CD14-positive monocyte (primary cell): ENCODE results near the gene ENO1. TPM values are rescaled to one million over a fixed set of nuclear protein-coding genes. Genes with fewer than 3 reads are reported as not detected.
A peak's percentile ranks its signal among the peaks of the same experiment; 100 is the strongest.

Source experiments
- DNase-seq, 3 donors: peaks; one replicate each; pipeline ENCODE4 v3.0.0-alpha.2; 2011 to 2022
- H2AFZ ChIP-seq: 2 replicates; pipeline ENCODE4 v1.6.0; 2012; ENCODE audit warnings: mild to moderate bottlenecking, low read depth, low read length, inconsistent platforms; ENCODE audit not compliant: insufficient read depth, poor library complexity, severe bottlenecking
- H3K27ac ChIP-seq, 2 donors: 1 replicate in 1 of 2; 2 replicates in 1 of 2; pipeline ENCODE4 v1.5.1; 2012 to 2013; ENCODE audit warnings: low read length in 2 of 2, control low read depth in 1 of 2, inconsistent platforms in 1 of 2, low read depth in 1 of 2, mild to moderate bottlenecking in 1 of 2
- H3K27me3 ChIP-seq, 2 donors: one replicate each; pipeline versions ENCODE4 v1.6.0 to v1.6.1; 2011 to 2013; ENCODE audit warnings: low read length in 2 of 2; ENCODE audit not compliant: control insufficient read depth in 2 of 2, insufficient read depth in 2 of 2
- H3K36me3 ChIP-seq, 2 donors: replicated peaks in 1 of 2; 1 replicate in 1 of 2; 2 replicates in 1 of 2; pipeline versions ENCODE4 v1.5.1 to v1.6.1; 2012 to 2013; ENCODE audit warnings: low read length in 2 of 2, control low read depth in 1 of 2, inconsistent platforms in 1 of 2, mild to moderate bottlenecking in 1 of 2; ENCODE audit not compliant: insufficient read depth in 2 of 2, control insufficient read depth in 1 of 2
- H3K4me1 ChIP-seq, 2 donors: 1 replicate in 1 of 2; 2 replicates in 1 of 2; pipeline versions ENCODE4 v1.5.1 to v1.6.1; 2012 to 2013; ENCODE audit warnings: low read length in 2 of 2, control low read depth in 1 of 2, inconsistent platforms in 1 of 2, mild to moderate bottlenecking in 1 of 2, moderate library complexity in 1 of 2; ENCODE audit not compliant: insufficient read depth in 2 of 2, control insufficient read depth in 1 of 2
- H3K4me2 ChIP-seq: replicated peaks from 2 replicates; pipeline ENCODE3; 2012; ENCODE audit warnings: low read length, moderate library complexity, mild to moderate bottlenecking; ENCODE audit not compliant: poor library complexity, severe bottlenecking; ENCODE audit errors: extremely low read depth
- H3K4me3 ChIP-seq, 3 experiments: fragments of 200-600 bp in 1 of 3; sonication (generic) in 1 of 3; replicated peaks in 1 of 3; 1 replicate in 2 of 3; 2 replicates in 1 of 3; pipeline ENCODE4 v1.5.1; 2011 to 2013; ENCODE audit warnings: low read length in 3 of 3, mild to moderate bottlenecking in 3 of 3, control low read depth in 2 of 3, low read depth in 2 of 3, inconsistent platforms in 1 of 3, moderate library complexity in 1 of 3
- H3K79me2 ChIP-seq: 2 replicates; pipeline ENCODE4 v1.6.0; 2012; ENCODE audit warnings: mild to moderate bottlenecking, control low read depth, inconsistent platforms, low read length, moderate library complexity; ENCODE audit not compliant: insufficient read depth
- H3K9ac ChIP-seq: 2 replicates; pipeline ENCODE4 v1.6.0; 2017; ENCODE audit warnings: low read length, mild to moderate bottlenecking; ENCODE audit not compliant: insufficient read depth, poor library complexity, severe bottlenecking
- H3K9me3 ChIP-seq, 2 donors: replicated peaks in 1 of 2; 1 replicate in 1 of 2; 2 replicates in 1 of 2; pipeline versions ENCODE4 v1.5.1 to v1.6.1; 2012 to 2013; ENCODE audit warnings: low read length in 2 of 2, control low read depth in 1 of 2; ENCODE audit not compliant: control insufficient read depth in 1 of 2, insufficient read depth in 1 of 2
- H4K20me1 ChIP-seq: 2 replicates; pipeline ENCODE4 v1.6.0; 2012; ENCODE audit warnings: mild to moderate bottlenecking, low read length, control low read depth, moderate library complexity; ENCODE audit not compliant: insufficient read depth
- H3K27ac Mint-ChIP-seq, 7 donors: one replicate each; pipeline ENCODE4 v1.8.0; 2020; ENCODE audit warnings: mild to moderate bottlenecking in 7 of 7, mixed read lengths in 7 of 7, moderate library complexity in 6 of 7, inconsistent platforms in 2 of 7
- H3K27me3 Mint-ChIP-seq, 3 donors: one replicate each; pipeline ENCODE4 v1.8.0; 2021 to 2022; ENCODE audit warnings: low read depth in 3 of 3, mild to moderate bottlenecking in 3 of 3, mixed read lengths in 3 of 3, moderate library complexity in 3 of 3, inconsistent platforms in 1 of 3
- H3K36me3 Mint-ChIP-seq, 2 donors: one replicate each; pipeline ENCODE4 v1.8.0; 2020; ENCODE audit warnings: mixed read lengths in 2 of 2, inconsistent platforms in 1 of 2, mild to moderate bottlenecking in 1 of 2
- H3K4me1 Mint-ChIP-seq: one replicate; pipeline ENCODE4 v1.8.0; 2020; ENCODE audit warnings: mild to moderate bottlenecking, mixed read lengths
- H3K4me3 Mint-ChIP-seq, 2 donors: one replicate each; pipeline ENCODE4 v1.8.0; 2020; ENCODE audit warnings: mild to moderate bottlenecking in 2 of 2, mixed read lengths in 2 of 2, moderate library complexity in 1 of 2
- H3K9me3 Mint-ChIP-seq, 7 donors: one replicate each; pipeline ENCODE4 v1.8.0; 2020 to 2022; ENCODE audit warnings: mixed read lengths in 7 of 7, mild to moderate bottlenecking in 6 of 7, moderate library complexity in 6 of 7, inconsistent platforms in 2 of 7
- CTCF ChIP-seq: fragments of 200-600 bp; IDR thresholded peaks from one replicate; pipeline ENCODE4 v1.8.0; 2022; ENCODE audit warnings: antibody characterized with exemption, mild to moderate bottlenecking
- WGBS: methylation state at CpG from one replicate; pipeline ENCODE4 v1.1.5; 2013; ENCODE audit warnings: missing lambda C conversion rate; ENCODE audit not compliant: insufficient coverage; 5-methylcytosine and 5-hydroxymethylcytosine counted together
- intact Hi-C, 2 donors: fragments of 100-400 bp; cut with micrococcal nuclease; formaldehyde crosslinking; loops; one replicate each; pipeline versions ENCODE4 v1.15.0 to v1.15.1; 2023
- polyA plus RNA-seq, 3 donors: library from polyadenylated mRNA; depleted of rRNA in 1 of 3; unstranded in 2 of 3; stranded (reverse) in 1 of 3; fragments of 300-500 nt in 2 of 3; fragments of >200 nt in 1 of 3; fragmentation: Illumina TruSeq in 2 of 3; gene quantifications; 1 replicate in 2 of 3; 2 replicates in 1 of 3; pipeline ENCODE4 v1.2.3, GENCODE V29; 2012 to 2021

Gene ENO1
- polyA plus RNA-seq, 3 donors = 525 to 1,573 (median 1,458) TPM

- peak overlapping the region in 1 of 2 donors; percentile 61 for H3K27ac ChIP-seq
- H3K27ac Mint-ChIP-seq = peak overlapping the region; percentile 58 to 87 (median 77)
- H3K9me3 Mint-ChIP-seq = no peaks in the 10 kb centered on the region
Measured at GRCh38 chr1:8892026-8892425, 13.5 kb upstream of the ENO1 start.

DNA sequence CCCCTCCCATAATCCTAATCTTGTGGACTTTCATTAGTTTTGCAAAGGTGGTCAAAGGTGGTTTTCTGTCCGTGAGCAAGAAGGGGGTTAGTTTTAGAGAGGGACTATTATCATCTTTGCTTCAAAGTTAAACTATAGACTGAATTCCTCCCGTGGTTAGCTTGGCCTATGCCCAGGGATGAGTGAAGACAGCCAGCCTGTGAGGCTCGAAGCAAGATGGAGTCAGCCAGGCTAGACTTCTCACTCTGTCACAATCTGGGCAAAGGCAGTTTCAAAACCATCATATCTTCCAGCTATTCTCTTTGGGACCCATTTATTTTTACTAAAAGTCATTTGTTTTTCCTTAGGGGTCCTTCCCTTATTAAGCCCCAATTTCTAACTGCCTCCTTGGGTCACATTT lies 12.9 kb upstream of the ENO1 start:
- TF ChIP-seq CTCF = no peak
- WGBS = 14% methylated on average over 1 of the region's 3 CpGs
- Histone ChIP-seq H3K4me1 (peaks cover 41 to 48% of the 10 kb centered on the region in 2 donors), H3K9me3 (no peaks in the 10 kb centered on the region), H3K36me3 (no peaks in the 10 kb centered on the region), H3K27ac (peak overlapping the region in 1 of 2 donors; percentile 61), H3K4me3 (no peak overlapping the region), H3K79me2 (no peaks in the 10 kb centered on the region), H3K27me3 (no peaks in the 10 kb centered on the region), H4K20me1 (no peaks in the 10 kb centered on the region), H3K9ac (no peak overlapping the region), H3K4me2 (peak overlapping the region; percentile 51), H2AFZ (no peak overlapping the region)
- Mint-ChIP-seq H3K9me3 (no peaks in the 10 kb centered on the region), H3K36me3 (no peaks in the 10 kb centered on the region), H3K4me3 (peak overlapping the region in 1 of 2 donors; percentile 26), H3K27me3 (no peaks in the 10 kb centered on the region), H3K27ac (peak overlapping the region; percentile 58 to 87 (median 77)), H3K4me1 (peaks cover 42% of the 10 kb centered on the region)
- no peak for DNase-seq
- intact Hi-C loops = no loop called here

More at GRCh38 chr1:8892026-8892425, 13.5 kb upstream of the ENO1 start:
- H3K4me3 ChIP-seq = peak overlapping the region in 1 of 3 experiments; percentile 10
- DNase-seq = no peak
- H3K9me3 ChIP-seq = no peaks in the 10 kb centered on the region
- H3K36me3 ChIP-seq = no peaks in the 10 kb centered on the region
- intact Hi-C loops = no loop called here
- peak overlapping the region in 1 of 2 donors; percentile 26 for H3K4me3 Mint-ChIP-seq
- H3K9ac ChIP-seq = no peak overlapping the region
- no peaks in the 10 kb centered on the region for H3K27me3 Mint-ChIP-seq
- peak overlapping the region; percentile 51 for H3K4me2 ChIP-seq
- no peaks in the 10 kb centered on the region for H3K36me3 Mint-ChIP-seq
- TF ChIP-seq CTCF = no peak
- H3K27me3 ChIP-seq = no peaks in the 10 kb centered on the region
- 67% methylated on average over 2 of the region's 6 CpGs for WGBS
- H2AFZ ChIP-seq = peak overlapping the region; percentile 20
- no peaks in the 10 kb centered on the region for H3K79me2 ChIP-seq
- no peaks in the 10 kb centered on the region for H4K20me1 ChIP-seq
- H3K4me1 ChIP-seq = peaks cover 47 to 54% of the 10 kb centered on the region in 2 donors
- peaks cover 42% of the 10 kb centered on the region for H3K4me1 Mint-ChIP-seq
